ENCODE data around the gene CASZ1.
A peak's percentile ranks its signal among the peaks of the same experiment; 100 is the strongest.

Gene CASZ1

DNA sequence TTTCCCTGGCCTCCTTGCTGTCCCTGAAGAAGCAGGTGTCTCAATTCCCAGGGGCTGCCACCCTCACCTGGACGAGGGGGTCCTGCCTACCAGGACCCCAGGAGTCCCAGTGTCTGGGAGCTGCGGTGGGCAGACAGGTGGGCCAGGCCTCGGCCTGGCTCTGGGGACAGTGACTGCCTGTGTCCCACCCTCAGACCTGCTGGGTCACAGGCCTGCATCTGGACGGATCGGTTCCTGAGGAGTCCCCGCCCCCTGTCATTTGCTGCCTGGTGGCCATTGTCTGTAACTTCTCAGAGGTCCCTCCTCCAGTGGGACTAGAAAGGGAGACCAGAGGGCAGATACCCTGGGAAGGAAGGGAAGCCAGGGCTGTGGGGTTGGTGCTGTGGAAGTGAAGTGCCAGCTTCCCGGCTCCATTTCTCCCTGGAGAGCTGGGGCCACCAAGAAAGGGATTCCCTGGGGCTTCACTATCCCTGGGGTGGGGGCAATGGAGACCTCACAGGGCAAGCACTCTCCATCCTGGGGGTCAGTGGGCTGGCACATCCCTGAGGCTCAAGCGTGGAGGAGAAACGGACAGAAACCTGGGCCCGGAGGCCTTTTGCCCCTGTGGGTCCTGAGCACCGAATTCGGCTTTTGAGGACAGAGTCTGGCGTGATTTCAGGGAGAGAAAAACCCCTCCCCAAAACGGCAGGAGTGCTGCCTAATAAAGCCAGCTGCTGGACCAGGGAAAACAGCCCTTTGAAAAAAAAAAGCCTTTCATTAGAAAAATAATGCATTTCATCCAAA is 164.4 kb downstream of the CASZ1 start:
- peak; percentile 0 for DNase-seq

DNA sequence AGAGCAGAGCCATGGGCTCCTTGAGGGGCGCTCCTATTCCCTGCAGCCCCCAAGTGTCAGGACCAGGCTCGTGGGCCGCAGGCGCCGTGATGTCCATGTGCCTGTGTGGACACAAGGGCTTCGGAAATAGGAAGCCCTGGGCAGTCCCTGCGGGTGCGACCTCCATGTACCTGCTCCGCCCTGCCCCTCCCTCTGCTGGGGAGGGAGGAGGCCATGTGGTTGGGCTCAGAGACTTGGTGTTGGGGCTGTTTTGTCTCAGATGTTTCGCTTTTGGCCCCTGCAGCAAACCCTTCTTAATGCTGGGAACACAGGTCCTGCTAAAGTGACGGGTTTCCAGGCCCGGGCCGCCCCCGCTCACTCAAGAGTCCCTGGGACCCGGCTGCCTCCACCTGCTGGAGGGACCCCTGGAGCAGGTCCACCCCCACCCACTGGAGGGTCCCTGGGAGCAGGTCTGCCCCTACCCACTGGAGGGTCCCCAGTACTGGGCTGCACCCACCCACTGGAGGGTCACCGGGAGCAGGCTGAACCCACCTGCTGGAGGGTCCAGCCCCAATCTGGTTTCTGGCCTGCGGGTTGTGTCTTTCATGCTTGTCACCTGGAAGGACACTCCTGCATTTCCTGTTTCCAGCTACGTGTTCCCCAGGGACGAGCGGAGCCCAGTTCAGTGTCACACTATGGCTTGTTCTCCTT is 165.2 kb downstream of the CASZ1 start:
- DNase-seq = peak; percentile 7

DNA sequence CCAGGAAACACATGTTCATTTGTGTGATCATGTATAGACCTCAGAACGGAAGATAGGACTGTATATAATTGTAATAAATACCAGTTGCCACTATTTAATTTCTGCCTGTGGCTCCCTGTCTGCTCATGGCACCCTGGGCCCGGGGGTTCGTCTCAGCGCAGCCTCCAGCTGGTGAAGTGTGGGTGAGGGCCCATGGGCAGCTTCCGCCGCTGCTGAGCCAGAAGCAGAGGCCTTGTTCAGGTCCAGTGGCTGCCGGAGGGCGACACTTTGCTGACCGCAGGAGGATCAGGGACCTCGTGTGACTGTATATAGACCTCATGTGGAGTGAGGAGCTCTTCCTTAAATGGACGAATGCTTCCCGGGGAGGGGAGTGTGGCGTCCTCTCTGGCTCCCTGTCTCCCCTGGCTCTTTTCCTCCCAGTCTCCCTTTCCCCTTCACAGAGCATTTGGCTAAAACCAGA is 165.8 kb downstream of the CASZ1 start:
- DNase-seq = peak; percentile 3

DNA sequence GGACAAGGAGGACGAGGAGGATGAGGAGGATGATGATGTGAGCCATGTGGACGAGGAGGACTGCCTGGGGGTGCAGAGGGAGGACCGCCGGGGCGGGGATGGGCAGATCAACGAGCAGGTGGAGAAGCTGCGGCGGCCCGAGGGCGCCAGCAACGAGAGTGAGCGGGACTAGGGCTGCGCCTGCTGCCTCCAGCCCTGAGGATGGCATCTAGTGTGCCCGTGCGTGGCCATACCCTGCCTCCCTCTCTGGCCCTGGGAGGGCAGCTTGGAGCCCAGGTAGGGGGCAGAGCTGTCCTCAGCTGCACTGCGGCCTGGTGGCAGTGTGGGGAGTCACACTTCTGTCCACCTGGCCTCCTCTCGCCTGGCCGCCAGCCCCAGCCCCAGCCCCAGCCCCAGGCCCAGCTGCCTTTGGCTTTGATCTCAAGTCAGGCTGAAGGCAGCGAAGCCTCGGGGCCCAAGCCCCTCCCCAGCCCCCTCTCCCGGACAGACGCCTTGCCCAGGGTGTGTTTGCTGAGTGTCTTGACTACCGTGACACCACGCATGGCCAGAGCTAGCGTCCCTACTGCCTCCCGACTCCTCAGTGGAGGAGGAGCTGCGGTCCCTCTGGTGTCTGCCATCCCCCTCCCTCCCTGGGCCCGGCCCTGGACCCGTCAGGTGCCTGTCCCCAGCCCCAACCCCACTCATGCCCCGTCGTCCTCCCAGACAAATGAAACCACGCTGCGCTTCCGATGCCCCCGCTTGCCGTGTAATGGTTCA is 166.5 kb downstream of the CASZ1 start:
- DNase-seq = peak; percentile 9

DNA sequence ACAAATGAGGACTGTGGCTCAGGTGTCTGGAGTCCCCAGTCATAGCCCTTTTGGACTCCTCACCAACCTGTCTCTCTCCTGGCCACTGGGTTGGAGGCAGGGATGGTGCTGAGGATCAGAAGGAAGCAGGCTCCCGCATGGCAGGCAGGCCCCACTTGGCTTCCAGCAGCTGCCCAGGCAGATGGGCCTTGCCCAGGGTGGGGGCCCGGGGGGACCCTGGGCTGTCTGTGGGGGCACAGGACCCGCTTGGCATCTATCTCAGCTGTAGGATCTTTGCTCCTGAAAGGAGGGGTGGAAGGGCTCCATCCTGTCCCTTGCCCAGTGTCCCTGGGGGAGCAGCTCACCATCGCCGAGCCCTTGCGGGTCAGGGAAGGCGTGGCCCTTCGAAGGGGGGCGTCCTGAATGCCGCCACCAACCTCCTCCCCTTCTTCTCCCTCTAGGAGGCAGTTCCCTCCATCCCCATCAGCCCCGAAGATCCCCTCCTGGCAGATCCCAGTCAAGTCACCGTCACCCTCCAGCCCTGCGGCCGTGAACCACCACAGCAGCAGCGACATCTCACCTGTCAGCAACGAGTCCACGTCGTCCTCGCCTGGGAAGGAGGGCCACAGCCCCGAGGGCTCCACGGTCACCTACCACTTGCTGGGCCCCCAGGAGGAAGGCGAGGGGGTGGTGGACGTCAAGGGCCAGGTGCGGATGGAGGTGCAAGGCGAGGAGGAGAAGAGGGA is 167.2 kb downstream of the CASZ1 start:
- peak; percentile 5 for DNase-seq

DNA sequence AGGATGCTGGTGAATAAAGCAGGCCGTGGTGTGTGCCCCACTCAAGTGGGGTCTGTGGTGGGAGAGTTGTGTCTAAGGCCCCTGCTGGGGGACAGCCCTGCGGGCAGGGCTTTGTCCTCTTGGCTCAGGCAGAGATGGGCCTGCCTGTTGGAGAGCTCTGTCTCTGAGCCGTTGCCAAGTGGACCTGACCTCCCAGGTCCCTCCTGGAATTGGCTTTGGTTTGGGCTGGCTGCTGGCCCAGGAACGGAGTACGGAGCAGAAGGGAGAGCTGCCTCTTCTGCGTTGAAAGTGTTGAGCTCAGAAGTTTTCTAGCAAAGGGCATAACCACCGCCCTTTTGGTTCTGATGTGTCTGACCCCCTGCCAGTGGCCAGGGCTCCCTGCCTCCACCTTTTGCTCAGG is 167.8 kb downstream of the CASZ1 start:
- DNase-seq = peak; percentile 1

DNA sequence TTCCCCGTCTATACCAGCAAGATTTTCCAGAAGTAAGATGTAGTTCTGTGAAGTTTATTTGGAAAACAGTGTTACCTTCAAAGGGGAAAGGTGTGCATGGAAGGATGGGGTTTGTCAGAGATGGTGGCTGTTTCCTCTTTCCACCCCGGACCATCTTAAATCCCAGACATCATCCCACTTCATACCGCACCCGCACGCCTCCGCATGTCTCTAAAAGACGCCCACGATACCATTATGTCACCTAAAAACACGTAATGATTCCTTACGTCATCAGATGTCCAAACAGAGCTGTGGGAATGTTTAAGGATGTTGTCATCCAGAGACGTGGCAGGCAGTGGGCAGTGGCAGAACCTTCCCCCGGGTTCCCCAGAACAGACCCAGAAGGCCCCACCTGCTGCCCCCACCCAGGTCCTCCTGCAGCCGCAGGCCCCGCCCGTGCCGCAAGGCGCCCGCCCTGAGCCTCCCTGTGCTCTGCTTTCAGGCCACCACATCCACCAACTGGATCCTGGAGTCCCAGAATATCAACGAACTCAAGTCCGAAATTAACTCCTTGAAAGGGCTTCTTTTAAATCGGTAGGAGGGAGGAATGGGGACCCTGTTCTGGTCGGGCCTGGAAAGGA is 169.5 kb downstream of the CASZ1 start:
- DNase-seq = no peak

DNA sequence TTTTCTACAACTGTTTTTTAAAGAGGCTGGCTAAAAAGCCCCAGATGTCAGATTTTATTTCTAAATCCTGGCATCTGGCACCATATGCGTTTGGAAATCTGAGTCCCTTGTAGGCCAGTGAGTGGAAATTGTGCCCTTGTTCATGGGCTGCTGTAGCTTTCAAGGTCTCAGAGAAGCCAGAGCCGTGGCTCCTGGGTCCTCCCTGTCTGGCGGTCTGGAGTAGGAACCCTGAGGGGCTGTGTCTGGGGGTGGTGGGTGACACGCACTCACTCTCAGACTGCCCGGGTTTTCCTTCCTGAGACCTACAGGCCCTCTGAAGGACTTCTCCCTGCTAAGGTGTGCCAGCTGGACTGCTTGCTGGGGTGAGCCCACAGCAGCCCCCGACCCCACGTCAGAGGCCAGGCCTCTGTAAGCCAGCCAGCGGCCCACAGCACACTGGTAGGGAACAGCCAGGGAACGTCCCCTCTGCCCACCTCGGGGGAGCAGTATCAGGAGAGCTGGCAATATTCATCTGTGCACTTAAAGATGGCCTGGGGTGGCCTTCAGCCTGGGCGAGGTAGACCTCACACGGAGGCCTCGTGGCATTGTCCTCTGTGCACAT is 170.2 kb downstream of the CASZ1 start:
- no peak for DNase-seq

DNA sequence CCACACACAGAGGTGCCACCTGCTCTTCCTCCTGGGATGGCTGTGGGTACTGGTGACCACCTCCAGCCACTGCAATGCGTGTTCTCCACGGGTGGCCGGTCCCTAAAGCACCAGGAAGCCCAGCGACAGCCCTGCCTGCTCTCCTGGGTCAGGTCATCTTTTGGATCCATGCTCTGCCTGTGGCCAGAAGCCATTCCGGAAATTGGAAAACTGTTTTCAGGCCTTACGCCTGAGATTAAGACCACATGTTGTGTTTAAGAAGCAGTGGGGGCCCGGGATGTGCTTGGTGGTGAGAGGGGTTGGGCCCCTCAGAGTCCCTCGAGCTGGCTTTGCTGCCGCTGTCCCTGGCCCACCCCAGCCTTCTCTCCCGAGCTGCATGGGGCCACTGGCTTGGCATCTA is 170.9 kb downstream of the CASZ1 start:
- DNase-seq = no peak

DNA sequence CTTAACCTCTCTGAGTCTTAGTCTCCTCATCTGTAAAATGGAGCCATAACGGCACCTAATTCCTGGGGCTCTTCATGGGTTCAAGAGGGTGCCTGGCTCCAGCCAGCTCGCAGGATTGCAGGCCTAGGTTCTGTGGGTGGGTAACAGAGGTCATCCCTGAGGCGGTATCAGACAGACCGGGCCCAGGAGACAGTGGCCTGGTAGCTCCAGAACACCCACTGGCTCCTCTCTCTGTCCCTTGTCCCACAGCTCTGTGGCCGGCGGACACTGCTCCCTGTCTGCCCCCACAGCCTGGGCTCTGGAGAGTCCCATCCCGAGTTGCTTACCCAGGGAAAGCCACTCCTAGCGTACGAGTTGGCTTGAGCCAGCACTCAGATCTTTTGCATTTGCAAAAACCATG is 171.4 kb downstream of the CASZ1 start:
- DNase-seq = no peak

DNA sequence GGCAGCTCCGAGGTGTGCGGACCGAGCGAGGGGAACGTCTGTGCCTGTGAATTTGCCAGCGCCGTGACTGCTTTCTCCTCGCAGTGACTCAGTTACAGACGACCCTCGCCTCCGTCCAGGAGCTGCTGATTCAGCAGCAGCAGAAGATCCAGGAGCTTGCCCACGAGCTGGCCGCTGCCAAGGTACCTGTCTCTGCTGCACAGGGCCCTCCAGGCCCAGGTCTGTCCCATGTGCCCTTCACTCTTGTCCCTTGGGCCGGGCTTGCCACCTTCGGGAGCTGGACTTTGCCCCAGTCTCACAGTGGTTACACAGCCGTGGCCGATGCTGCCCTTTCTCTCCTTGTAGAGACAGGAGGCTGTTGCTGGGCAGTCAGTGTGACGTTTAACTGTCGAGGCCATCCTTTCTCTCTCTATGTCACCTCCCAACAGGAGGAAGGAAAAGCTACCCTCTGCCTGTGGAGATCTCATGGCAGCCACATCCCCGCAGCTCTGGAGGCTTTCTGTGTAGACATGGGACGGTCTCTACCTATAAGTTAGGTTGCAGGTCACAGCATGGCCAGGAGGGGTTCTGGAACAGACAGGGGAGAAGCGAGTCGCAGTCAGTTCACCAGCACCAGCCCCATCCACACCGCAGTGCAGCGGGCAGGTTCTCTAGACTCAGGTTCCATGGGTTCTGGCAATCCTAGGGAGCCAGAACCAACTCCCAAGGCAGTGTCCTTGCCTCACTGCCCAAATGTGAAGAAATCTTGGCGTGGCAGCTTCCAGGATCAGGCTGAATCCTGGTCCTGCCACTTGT is 172.0 kb downstream of the CASZ1 start:
- DNase-seq = no peak

DNA sequence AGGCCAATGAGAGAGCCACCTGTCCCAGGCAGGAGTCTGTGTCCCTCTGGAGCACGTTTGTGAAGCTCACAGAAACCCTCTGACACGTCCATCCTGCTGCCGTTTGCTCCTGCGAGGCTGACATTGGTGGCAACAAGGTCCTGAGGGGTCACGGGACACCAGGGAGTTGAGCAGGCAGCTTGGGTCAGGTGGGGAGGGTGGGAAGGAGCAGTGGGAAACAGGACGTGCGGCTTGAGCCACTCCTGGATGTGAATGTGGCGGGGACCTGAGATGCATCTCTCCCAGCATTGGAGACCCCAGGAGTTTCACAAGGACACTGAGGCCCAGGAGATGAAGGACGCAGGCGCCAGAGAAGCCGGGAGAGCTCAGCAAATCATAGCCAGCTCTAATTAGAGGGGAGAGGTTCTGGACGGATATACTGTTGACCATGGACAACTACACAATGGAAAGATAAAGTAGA is 172.7 kb downstream of the CASZ1 start:
- no peak for DNase-seq

DNA sequence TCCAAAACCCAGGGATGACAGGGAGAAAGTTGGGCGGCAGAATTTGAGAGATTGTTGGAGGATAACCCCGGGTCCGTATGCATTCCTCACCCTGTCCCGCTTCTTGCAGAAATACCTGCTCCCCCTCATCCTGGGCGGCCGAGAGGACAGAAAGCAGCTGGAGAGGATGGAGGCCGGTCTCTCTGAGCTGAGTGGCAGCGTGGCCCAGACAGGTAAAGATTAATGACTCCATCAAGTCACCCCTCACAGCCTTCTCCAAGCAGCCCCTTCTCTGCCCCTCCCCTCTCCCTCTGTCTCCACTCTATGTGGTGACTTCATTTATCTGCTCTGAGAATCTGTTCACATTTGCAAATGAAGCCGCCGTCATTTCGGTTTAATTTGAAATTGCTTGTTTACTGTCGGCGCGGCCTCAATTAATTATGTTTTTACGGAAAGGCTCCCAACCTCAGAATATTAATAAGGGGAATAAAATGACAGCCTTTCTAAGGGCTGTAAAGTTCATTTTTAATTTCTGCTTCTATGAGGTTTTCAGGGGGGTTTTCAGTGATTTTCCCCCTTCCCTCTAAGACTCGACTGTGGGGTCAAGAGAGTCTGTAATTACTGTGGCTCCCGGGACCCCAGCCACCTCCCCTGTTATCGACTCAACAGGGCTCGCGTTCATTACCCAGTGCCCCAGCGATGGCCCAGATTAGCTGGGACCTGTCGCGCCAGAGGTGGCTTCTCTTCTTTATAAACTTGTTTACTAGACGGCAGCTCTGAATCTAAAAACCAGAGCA is 173.3 kb downstream of the CASZ1 start:
- no peak for DNase-seq

DNA sequence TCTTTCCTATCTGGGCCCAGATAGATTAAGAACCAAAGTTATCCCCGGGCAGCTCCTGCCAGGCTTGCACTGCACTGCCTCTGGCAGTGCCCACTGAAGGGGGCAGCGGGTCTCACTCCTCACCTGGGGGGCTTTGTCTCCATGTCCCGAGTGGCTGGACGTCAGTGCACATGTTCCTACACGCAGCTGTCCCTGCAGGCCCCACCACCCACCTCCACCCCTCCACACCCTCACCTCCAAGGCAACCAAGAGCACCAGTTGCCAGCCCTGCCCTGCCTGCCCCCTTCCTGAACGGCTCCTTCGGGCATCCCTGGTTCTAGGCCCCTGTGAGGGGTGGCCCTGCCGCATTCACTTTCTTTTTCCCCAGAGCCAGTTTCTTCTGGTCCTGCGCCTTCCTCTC is 174.5 kb downstream of the CASZ1 start:
- DNase-seq = no peak

DNA sequence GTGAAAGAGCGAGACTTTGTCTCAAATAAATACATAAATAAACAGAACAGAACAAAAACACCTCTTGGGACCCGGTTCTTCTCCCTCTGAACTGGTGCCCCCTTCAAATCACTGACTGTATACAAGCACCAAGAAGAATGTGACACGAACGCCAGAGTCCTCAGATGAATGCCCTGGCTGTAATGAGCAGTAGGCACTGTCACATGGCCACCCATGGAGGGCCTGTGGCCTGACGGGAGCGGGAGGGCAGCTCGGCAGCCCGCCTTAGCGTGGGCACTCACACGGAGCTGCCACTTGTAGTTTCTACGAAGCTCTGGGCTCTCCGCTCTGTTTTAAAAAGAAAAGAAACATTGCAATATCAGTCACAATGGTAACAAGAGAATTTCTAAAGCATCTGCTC is 175.7 kb downstream of the CASZ1 start:
- no peak for DNase-seq

DNA sequence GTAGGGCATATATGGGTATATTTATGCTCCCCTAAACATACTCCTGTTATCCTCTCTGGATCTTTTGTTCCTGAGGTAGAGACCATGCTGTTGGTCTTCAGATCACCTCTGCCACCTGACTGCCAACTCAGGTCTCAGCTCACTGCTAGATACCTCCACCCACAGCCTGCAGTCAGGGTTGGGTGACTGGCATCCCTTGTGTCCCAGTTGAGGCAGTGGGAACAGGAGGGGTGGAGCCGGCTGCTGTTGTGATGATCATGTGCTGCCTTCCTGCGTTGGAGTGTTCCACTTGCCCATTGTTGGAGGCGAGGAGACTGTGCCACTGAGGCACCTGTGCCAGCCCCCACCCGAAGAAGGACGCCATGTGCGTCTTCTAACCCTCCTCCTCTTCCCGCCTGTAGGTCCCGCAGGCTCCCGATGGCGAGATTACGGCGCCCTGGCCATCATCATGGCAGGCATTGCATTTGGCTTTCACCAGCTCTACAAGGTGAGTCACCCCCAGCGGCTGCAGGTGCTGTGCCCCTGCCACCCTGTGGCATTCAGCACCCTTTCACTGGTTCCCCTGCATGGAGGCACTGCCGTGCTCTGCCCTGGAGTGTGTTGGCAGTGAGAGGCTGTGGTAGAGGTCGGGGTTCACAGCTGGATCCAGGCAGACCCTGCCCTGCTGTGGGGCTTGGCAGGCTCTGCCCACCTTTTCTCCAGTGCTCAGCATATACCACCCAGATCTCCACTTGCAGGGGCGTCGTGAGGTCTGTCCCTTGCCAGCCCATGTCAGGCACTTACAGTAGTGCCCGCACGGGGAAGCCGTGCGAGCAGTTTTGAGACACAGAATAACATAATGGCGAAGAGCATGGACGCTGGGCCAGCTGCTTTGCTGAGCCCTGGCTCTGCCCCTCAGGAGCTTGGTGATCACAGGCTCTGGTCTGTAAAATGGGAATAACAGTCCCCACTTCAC is 178.2 kb downstream of the CASZ1 start:
- DNase-seq = no peak

DNA sequence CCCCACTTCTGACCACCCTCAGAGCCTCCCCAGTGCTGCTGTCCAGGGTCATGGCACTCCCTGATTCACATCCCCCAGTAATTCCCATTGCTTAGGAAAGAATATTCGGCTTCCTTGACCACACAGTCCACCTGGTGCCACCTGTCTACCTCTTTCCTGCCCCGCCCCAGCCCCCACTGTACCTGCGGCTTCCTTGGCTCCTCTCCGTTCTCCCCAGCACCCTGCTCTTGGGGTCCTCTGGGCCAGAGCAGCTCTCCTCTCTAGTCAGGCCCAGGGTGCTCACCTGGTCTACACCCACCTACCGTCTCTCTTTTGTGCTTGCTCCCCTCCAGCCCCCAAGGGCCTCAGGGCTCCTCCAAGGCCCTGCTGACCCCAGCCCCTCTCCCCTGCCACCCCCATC is 179.1 kb downstream of the CASZ1 start:
- no peak for DNase-seq

DNA sequence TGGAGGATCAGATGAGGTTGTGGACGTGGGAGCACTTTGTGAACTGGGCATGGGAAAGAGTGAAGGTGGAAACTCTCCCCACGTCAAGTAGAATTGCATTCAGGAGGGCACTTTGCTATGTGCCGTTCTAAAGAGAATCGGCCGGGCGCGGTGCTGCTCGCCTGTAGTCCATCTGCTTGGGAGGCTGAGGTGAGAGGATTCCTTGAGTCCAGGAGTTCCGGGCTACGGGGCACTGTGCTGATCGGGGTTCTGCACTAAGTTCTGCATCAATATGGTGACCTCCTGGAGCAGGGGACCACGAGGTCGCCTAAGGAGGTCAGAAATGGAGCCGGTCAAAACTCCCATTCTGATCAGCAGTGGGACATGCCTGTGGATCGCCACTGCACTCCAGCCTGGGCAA is 179.8 kb downstream of the CASZ1 start:
- DNase-seq = no peak

All from activated naive CD4-positive, alpha-beta T cell treated with anti-CD3 and anti-CD28 coated beads, Interleukin-2, amount 50 U/mL, for 16 hours (primary cell).